ENCODE results near the gene PRR5L. TPM values are rescaled to one million over a fixed set of nuclear protein-coding genes. Genes with fewer than 3 reads are reported as not detected.

PRR5L gene
- total RNA-seq, 2 experiments from 2014 or later, result 7.0 to 8.1 TPM

- Mint-ChIP-seq H3K36me3 (ENCODE audit: low read depth) (peaks cover 5% of the 10 kb centered on the region), H3K27me3 (peaks cover 4% of the 10 kb centered on the region), H3K9me3 (peaks cover 7% of the 10 kb centered on the region), H3K4me1 (ENCODE audit: low read depth) (peaks cover 19% of the 10 kb centered on the region), H3K27ac (no peak overlapping the region), H3K4me3 (no peak overlapping the region)
- no peak for TF ChIP-seq CTCF (IDR thresholded peaks at IDR 0.05)
- DNase-seq (no peak), ATAC-seq (no peak)
- intact Hi-C loops (cut with micrococcal nuclease), result no loop called here
- ChIA-PET POLR2A (no interaction called here), CTCF (interaction anchor here (1.0 to 1.6 kb wide), 3 partner anchors 10 to 219 kb away, joined by 3 to 4 read pairs (median 3); no protein-coding TSS in a partner anchor)
Observed at GRCh38 chr11:36512016-36512415, 215.9 kb downstream of the PRR5L start.

GRCh38 chr11:36513965-36514364, 217.9 kb downstream of the PRR5L start:
- H3K9me3 Mint-ChIP-seq, result peaks cover 7% of the 10 kb centered on the region
- peaks cover 4% of the 10 kb centered on the region for H3K27me3 Mint-ChIP-seq
- intact Hi-C loops (cut with micrococcal nuclease), result no loop called here
- no peaks in the 10 kb centered on the region for H3K36me3 Mint-ChIP-seq (ENCODE audit: low read depth)
- ATAC-seq (no peak), DNase-seq (no peak)
- ChIA-PET CTCF (interaction anchor here (1.0 to 1.4 kb wide), 3 partner anchors 16 to 47 kb away, joined by 3 to 4 read pairs (median 3); no protein-coding TSS in a partner anchor), POLR2A (no interaction called here)
- H3K4me1 Mint-ChIP-seq (ENCODE audit: low read depth), result peaks cover 9% of the 10 kb centered on the region
- no peak for TF ChIP-seq CTCF (IDR thresholded peaks at IDR 0.05)
- no peak overlapping the region for H3K4me3 Mint-ChIP-seq
- H3K27ac Mint-ChIP-seq, result no peak overlapping the region

Other genes starting within 250 kb of the PRR5L start
- gene COMMD9, start 6.9 kb upstream of the PRR5L start, total RNA-seq, result 10 to 100 TPM; 34.8 to 36.8 TPM
- gene TRAF6, start 214.0 kb downstream of the PRR5L start, total RNA-seq, result 10 to 100 TPM in 1 of 2 experiments, 1 to 10 TPM in 1; 8.8 to 10.3 TPM

Data from activated CD8-positive, alpha-beta T cell treated with anti-CD3 and anti-CD28 coated beads for 36 hours (primary cell).